Tibial nerve (tissue), 3 donors: ENCODE measurements around the gene GPC5.

Source experiments
- POLR2A ChIP-seq, 2 donors: fragments of 450-650 bp; IDR thresholded peaks; one replicate each; pipeline ENCODE4 v1.6.1; 2017; ENCODE audit warnings: antibody characterized with exemption in 2 of 2, mild to moderate bottlenecking in 2 of 2, moderate library complexity in 2 of 2
- TF ChIP-seq, protein P1 (sequence below), 5 experiments: fragments of 200-600 bp in 3 of 5; fragments of 450-650 bp in 2 of 5; sonication (generic) in 3 of 5; IDR thresholded peaks; one replicate each; pipeline ENCODE4 v1.5.1; 2016 to 2019; ENCODE audit warnings: antibody characterized with exemption in 5 of 5, mild to moderate bottlenecking in 3 of 5, moderate library complexity in 2 of 5

DNA sequence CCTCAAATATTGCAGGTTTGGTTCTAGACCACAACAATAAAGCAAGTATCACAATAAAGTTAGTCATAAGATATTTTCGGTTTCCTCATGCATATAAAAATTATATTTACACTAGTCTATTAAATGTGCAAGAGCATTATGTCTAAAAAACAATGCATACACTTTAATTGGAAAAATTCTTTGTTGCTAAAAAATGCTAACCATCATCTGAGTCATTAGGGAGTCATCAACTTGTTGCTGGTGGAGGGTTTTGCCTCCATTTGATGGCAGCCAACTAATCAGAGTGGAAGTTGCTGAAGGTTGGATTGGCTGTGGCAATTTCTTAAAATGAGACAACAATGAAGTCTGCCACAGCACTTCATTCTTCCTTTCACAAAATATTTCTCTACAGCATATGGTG lies 1405.9 kb downstream of the GPC5 start:
- TF ChIP-seq POLR2A (IDR thresholded peaks at IDR 0.05): no peak
- TF ChIP-seq, protein P1, sequence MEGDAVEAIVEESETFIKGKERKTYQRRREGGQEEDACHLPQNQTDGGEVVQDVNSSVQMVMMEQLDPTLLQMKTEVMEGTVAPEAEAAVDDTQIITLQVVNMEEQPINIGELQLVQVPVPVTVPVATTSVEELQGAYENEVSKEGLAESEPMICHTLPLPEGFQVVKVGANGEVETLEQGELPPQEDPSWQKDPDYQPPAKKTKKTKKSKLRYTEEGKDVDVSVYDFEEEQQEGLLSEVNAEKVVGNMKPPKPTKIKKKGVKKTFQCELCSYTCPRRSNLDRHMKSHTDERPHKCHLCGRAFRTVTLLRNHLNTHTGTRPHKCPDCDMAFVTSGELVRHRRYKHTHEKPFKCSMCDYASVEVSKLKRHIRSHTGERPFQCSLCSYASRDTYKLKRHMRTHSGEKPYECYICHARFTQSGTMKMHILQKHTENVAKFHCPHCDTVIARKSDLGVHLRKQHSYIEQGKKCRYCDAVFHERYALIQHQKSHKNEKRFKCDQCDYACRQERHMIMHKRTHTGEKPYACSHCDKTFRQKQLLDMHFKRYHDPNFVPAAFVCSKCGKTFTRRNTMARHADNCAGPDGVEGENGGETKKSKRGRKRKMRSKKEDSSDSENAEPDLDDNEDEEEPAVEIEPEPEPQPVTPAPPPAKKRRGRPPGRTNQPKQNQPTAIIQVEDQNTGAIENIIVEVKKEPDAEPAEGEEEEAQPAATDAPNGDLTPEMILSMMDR (IDR thresholded peaks at IDR 0.05): no peak
